ENCODE results near the gene GIMD1. TPM values are rescaled to one million over a fixed set of nuclear protein-coding genes. Genes with fewer than 3 reads are reported as not detected.

GIMD1 gene
- total RNA-seq, 4 donors from 2014 or later, result not detected

DNA sequence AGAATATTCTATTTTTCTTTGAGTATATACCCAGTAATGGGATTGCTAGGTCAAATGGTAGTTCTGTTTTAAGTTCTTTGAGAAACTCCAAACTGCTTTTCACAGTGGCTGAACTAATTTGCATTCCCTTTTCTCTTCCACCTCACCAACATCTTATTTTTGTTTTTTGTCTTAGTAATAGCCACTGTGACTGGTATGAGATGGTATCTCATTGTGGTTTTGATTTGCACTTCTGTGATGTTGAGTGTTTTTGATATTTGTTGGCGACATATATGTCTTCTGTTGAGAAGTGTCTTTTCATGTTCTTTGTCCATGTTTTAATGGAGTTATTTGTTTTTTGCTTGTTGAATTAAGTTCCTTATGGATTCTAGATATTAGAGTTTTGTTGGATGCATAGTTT, 27.8 kb downstream of the GIMD1 start:
- Histone ChIP-seq H3K27ac (no peak overlapping the region), H3K9me3 (no peaks in the 10 kb centered on the region), H3K4me1 (no peaks in the 10 kb centered on the region), H3K27me3 (no peaks in the 10 kb centered on the region), H3K36me3 (no peaks in the 10 kb centered on the region), H3K4me3 (no peak overlapping the region)
- TF ChIP-seq, protein P1, sequence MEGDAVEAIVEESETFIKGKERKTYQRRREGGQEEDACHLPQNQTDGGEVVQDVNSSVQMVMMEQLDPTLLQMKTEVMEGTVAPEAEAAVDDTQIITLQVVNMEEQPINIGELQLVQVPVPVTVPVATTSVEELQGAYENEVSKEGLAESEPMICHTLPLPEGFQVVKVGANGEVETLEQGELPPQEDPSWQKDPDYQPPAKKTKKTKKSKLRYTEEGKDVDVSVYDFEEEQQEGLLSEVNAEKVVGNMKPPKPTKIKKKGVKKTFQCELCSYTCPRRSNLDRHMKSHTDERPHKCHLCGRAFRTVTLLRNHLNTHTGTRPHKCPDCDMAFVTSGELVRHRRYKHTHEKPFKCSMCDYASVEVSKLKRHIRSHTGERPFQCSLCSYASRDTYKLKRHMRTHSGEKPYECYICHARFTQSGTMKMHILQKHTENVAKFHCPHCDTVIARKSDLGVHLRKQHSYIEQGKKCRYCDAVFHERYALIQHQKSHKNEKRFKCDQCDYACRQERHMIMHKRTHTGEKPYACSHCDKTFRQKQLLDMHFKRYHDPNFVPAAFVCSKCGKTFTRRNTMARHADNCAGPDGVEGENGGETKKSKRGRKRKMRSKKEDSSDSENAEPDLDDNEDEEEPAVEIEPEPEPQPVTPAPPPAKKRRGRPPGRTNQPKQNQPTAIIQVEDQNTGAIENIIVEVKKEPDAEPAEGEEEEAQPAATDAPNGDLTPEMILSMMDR (IDR thresholded peaks at IDR 0.05), result no peak
- no peak for TF ChIP-seq POLR2A (IDR thresholded peaks at IDR 0.05)
- no peak for DNase-seq
- intact Hi-C loops (cut with DNase I; ENCODE audit: low total_unique reads), result no loop called here

DNA sequence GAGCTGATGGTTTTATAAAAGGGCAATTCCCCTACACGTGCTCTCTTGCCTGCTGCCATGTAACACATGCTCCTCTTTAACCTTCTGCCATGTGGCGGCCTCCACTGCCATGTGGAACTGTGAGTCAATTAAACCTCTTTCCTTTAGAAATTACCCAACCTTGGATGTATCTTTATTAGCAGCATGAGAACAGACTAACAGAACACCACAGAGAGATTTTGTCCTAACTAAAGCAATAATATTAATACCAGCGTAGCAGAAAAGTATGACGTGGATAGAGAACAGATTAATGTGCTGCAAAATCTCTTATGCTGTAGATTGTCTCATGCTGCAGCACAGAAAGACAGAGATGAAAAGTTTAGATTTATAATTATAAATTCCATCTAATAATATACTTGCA, 29.1 kb downstream of the GIMD1 start:
- Histone ChIP-seq H3K36me3 (no peaks in the 10 kb centered on the region), H3K4me3 (no peak overlapping the region), H3K4me1 (no peaks in the 10 kb centered on the region), H3K27me3 (no peaks in the 10 kb centered on the region), H3K9me3 (no peaks in the 10 kb centered on the region), H3K27ac (no peak overlapping the region)
- no peak for TF ChIP-seq POLR2A (IDR thresholded peaks at IDR 0.05)
- TF ChIP-seq, protein P1 (IDR thresholded peaks at IDR 0.05), result no peak
- intact Hi-C loops (cut with DNase I; ENCODE audit: low total_unique reads), result no loop called here
- no peak for DNase-seq

DNA sequence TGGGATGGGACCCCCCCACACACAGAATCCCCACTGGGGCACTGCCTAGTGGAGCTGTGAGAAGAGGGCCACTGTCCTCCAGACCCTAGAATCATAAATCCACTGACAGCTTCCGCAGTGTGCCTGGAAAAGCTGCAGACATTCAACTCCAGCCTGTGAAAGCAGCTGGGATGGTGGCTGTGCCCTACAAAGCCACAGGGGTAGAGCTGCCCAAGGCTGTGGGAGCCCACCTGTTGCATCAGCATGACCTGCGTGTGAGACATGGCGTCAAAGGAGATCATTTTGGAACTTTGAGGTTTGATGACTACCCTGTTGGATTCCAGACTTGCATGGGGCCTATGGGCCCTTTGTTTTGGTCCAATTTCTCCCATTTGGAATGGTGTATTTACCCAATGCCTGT, 29.9 kb downstream of the GIMD1 start:
- intact Hi-C loops (cut with DNase I; ENCODE audit: low total_unique reads), result no loop called here
- no peaks in the 10 kb centered on the region for H3K36me3 ChIP-seq
- no peak for DNase-seq
- no peaks in the 10 kb centered on the region for H3K4me1 ChIP-seq
- H3K27me3 ChIP-seq, result no peaks in the 10 kb centered on the region
- no peaks in the 10 kb centered on the region for H3K9me3 ChIP-seq
- no peak overlapping the region for H3K4me3 ChIP-seq
- H3K27ac ChIP-seq, result no peak overlapping the region
- TF ChIP-seq POLR2A (IDR thresholded peaks at IDR 0.05), result no peak
- TF ChIP-seq, protein P1 (IDR thresholded peaks at IDR 0.05), result no peak

DNA sequence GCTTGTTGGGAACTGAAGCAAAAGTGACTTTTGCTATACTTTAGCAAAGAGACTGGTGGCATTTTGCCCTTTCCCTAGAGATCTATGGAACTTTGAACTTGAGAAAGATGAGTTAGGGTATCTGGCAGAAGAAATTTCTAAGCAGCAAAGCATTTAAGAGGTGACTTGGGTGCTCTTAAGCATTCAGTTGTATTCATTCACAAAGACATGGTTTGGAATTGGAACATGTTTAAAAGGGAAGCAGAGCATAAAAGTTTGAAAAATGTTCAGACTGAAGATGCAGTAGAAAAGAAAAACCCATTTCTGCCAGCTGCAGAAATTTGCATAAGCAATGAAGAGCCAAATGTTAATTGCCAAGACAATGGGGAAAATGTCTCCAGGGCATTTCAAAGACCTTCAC, 30.7 kb downstream of the GIMD1 start:
- Histone ChIP-seq H3K27me3 (no peaks in the 10 kb centered on the region), H3K27ac (no peak overlapping the region), H3K4me1 (no peaks in the 10 kb centered on the region), H3K36me3 (no peaks in the 10 kb centered on the region), H3K4me3 (no peak overlapping the region), H3K9me3 (no peaks in the 10 kb centered on the region)
- intact Hi-C loops (cut with DNase I; ENCODE audit: low total_unique reads), result no loop called here
- TF ChIP-seq, protein P1 (IDR thresholded peaks at IDR 0.05), result no peak
- no peak for TF ChIP-seq POLR2A (IDR thresholded peaks at IDR 0.05)
- DNase-seq, result no peak

DNA sequence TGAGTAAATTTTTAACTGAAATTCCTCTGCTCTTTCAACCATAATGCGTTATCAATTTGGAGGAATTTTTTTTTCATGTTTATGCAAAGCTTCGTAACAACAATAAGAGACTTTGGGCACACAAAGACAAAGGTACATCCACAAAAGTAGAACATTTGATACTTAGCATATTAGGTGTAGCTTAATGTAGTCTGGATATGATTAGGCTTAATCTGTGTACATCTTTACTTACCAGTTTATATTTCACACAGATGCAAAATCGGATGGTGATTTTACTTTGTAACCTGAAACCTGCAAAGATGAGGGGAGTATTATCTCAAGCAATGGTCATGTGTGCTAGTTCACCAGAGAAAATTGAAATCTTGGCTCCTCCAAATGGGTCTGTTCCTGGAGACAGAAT, 32.0 kb downstream of the GIMD1 start:
- TF ChIP-seq POLR2A (IDR thresholded peaks at IDR 0.05), result no peak
- TF ChIP-seq, protein P1 (IDR thresholded peaks at IDR 0.05), result no peak
- intact Hi-C loops (cut with DNase I; ENCODE audit: low total_unique reads), result no loop called here
- Histone ChIP-seq H3K9me3 (no peaks in the 10 kb centered on the region), H3K4me1 (no peaks in the 10 kb centered on the region), H3K4me3 (no peak overlapping the region), H3K27me3 (no peaks in the 10 kb centered on the region), H3K27ac (no peak overlapping the region), H3K36me3 (no peaks in the 10 kb centered on the region)
- DNase-seq, result no peak
